GM12801 (cell line): ENCODE results near the gene TMEM185B.

Source experiments
- CTCF ChIP-seq: IDR thresholded peaks from one replicate; pipeline ENCODE4 v1.5.1; 2011; ENCODE audit warnings: control low read depth; ENCODE audit not compliant: insufficient read length; ENCODE audit errors: extremely low read depth

Gene TMEM185B

DNA sequence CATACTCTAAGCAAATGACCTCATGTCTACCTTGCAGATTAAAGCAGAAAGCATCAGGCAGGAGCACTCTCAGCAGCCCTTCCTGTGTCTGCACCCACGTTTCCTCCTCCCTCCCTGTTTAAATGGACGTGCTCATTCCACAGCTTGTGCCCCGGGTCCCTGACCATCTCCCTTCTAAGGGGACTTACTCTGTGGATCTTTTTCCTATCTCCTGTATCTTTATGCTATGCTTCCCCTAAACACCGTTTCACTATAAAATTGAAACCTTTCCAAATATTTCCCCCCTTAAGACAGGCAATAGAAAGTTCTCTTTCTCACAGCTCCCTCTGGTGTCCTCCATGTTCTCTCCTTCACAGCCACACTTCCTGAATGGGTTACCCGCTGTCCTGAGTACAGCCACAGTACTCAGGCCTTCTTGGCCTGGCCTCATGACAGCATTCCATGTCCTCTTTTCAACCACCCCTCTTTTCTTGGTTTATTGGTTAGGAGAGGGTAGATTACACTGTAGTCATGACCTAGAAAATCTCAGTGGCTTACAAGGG is 41.1 kb downstream of the TMEM185B start:
- TF ChIP-seq CTCF, result no peak

DNA sequence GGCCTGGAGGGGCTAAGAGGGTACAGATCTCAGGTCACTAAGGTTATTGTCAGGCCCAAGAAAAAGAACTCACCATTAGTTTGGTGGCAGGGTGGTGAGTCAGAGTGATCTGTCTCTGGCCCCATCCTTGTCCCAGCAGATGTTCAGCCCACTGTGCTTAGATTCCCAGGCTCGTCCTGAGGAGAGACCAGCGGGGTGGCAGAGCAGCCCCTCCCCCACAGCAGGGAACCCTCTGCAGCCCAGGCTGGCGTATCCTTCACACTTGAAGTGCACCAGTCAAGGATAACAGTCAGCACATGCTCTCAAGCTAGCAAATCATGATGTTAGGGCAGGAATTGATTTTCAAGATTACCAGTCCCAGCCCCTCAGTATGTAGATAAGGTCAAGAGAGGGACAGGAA is 43.1 kb downstream of the TMEM185B start:
- TF ChIP-seq CTCF, result no peak

DNA sequence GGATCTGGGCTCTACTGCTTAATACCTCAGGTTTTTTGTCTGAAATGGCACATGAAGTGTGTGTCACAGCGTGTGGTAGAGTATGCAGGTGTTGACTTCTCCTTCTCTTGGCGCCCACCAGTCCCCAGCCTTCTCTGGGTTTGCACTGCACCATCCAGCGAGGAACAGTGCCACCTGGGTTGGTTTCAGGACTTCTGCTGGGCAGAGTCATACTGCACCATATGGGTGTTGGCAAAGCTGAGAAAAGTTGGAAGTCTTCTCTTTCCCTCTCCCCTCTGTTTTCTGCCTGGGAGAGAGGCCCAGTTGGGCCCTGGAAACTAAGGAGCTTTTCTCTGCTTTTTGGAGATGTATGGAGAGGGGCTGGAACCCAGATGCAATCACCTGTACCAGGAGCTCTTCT is 43.8 kb downstream of the TMEM185B start:
- TF ChIP-seq CTCF, result no peak

DNA sequence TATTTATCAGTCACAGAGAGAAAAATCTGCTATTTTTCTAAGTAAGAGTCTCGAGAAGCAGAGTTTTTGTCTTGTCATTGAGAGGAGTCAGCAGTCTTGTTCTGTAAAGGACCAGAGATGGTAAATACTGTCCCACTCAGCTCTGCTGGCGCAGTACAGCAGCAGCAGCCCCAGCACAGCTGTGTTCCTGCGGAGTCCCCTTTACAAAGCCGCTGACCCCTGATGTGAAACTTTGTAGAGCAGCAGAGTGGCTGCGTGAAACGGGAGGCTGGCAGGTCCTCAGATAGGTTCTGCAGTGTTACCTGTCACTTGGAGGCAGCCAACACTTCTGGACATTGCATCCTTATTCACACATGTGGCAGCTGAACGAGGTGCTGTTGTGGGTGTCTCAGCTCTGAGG is 45.2 kb downstream of the TMEM185B start:
- no peak for TF ChIP-seq CTCF

- peak; percentile 3 for TF ChIP-seq CTCF
Observed at GRCh38 chr2:120177001-120177621, 46.1 kb downstream of the TMEM185B start.

GRCh38 chr2:120176526-120176925 is 46.7 kb downstream of the TMEM185B start:
- no peak for TF ChIP-seq CTCF

- TF ChIP-seq CTCF, result no peak
Observed at GRCh38 chr2:120174963-120175581, 48.1 kb downstream of the TMEM185B start.
